A673 (cell line): ENCODE results near the gene APCDD1L.

Source experiments
- CTCF ChIP-seq: fragments of 300-800, 200-600 bp; sonication (generic); conservative IDR thresholded peaks from 2 replicates; pipeline ENCODE4 v1.5.1; 2017; ENCODE audit warnings: low read depth, mild to moderate bottlenecking, antibody characterized with exemption, low read length, moderate library complexity, mixed read lengths
- EZH2 ChIP-seq: fragments of 200-600 bp; sonication (generic); IDR thresholded peaks from 2 replicates; pipeline ENCODE4 v1.6.1; 2017; ENCODE audit warnings: borderline replicate concordance, low read depth, mild to moderate bottlenecking, mixed read lengths, antibody characterized with exemption, low read length; ENCODE audit not compliant: poor library complexity, severe bottlenecking

- TF ChIP-seq CTCF (no peak), EZH2 (no peak)
Measured at GRCh38 chr20:58494923-58495622, 20.1 kb downstream of the APCDD1L start.
